ENCODE results near the gene SRMS.

GRCh38 chr20:63558804-63559484 lies 11.4 kb upstream of the SRMS start:
- TF ChIP-seq CTCF (IDR thresholded peaks at IDR 0.05): no peak
- TF ChIP-seq POLR2A (IDR thresholded peaks at IDR 0.05): no peak
- TF ChIP-seq POLR2AphosphoS5 (IDR thresholded peaks at IDR 0.05; ENCODE audit: insufficient read depth in 1 of 2, low read depth in 1 of 2): no peak
